GM15510 (cell line): ENCODE measurements around the gene CLK4.

Experiments used
- POLR2A ChIP-seq: IDR thresholded peaks from 3 replicates; pipeline ENCODE4 v1.6.1; 2011; ENCODE audit warnings: borderline replicate concordance; ENCODE audit not compliant: insufficient read length; ENCODE audit errors: extremely low read depth

Gene CLK4

DNA sequence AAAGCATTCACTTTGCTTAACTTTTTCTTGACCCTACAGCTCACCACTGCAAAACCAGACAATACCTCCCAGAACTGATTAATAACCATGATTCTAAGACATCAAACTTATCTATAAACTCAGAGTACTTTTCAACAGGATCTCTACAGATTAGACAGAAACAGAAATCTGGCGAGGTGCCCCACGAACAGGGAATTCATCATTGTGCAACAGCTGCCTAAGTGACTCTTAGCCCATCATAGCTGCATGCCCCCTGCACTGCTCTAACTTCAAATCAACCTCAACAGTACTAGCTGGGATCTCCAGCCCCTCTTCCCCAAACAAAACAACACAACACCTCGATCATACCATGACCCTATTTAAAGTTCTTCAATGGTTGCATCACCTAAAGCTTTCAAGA, 20.6 kb downstream of the CLK4 start:
- TF ChIP-seq POLR2A: no peak

DNA sequence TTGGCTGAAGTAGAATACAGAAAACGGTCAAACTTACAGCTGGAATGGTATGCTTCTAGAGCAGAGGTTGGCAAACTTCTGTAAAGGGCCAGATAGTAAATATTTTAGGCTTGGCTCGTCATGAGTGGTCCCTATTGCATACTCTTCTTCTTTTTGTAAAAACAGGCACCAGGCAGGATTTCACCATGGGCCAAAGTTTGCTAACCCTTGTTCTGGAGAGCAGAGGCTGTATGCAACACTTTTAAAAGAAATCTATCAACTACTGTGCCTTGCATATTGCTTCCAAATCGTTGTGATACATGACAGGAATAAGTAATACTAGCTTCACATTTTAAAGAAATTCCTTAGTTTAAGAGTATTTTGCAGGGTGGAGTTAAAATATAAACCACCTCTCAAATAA, 21.1 kb downstream of the CLK4 start:
- no peak for TF ChIP-seq POLR2A

DNA sequence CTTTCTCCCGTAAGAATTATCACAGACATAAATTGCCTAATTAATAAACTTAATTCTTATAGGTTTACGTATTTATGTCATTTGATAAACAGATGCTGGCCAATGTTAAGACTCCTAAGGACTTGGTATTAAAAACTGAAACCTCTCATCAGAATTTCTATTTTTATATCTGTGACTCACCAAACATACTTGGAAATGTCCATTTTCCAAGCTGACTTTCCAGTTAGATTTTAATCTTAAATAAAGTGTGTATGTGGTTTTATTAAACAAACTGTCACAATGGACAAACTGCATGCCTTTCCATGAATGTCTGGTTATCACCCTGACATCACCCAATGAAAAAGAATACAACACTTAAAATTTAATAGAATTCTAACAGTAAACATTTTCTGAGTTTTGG, 24.1 kb downstream of the CLK4 start:
- no peak for TF ChIP-seq POLR2A

GRCh38 chr5:178595750-178596149, 31.1 kb downstream of the CLK4 start:
- no peak for TF ChIP-seq POLR2A

- TF ChIP-seq POLR2A: no peak
Measured at GRCh38 chr5:178595150-178595549, 31.7 kb downstream of the CLK4 start.

DNA sequence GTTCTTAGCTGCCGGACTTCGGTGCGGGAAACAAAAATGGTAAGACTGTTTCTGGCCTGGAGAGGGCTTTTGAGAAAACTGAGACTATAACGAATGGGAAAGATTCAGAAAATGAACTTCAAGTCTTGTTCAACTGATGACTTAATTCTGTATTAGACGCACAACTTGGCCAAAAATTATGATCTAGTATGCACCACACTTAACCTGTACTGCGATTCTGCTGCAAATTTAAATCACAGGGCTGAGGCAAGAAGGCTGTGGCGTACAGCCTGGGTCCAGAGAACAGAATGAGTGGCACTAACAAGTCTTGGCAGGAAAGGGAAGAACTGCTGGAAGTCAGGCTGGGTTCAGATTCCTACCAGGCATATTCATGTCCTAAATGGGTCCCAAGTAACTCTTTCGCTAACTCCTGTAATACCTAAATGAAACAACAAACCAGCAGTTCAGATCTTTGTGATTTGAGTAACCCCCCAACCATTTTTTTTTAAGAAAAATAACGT, 35.9 kb downstream of the CLK4 start:
- no peak for TF ChIP-seq POLR2A

GRCh38 chr5:178590141-178590923, 36.5 kb downstream of the CLK4 start, which contains the start of gene COL23A1:
Gene COL23A1 (minus strand): TSS chr5:178590393.
- TF ChIP-seq POLR2A: no peak

- TF ChIP-seq POLR2A: no peak
Measured at GRCh38 chr5:178589180-178590140, 37.4 kb downstream of the CLK4 start.

DNA sequence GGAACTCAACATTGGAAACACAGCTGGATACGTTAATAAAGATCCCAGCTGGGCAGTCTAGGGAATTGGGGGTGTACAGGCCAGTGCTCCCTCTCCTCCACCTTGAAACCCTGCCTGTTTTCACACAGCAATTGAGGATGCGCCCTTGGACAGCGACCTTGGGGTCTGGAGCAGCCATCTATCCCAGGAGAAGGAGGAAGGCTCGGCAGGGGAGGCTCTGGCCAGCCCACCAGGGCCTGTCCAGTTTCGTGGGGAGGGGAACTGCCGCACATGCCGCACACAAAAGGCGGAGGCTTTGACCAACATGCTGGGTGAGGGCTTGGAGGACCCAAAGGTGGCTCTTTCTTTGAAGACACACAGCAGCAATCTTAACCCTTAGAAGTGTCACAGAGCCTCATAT, 38.1 kb downstream of the CLK4 start:
- TF ChIP-seq POLR2A: no peak

DNA sequence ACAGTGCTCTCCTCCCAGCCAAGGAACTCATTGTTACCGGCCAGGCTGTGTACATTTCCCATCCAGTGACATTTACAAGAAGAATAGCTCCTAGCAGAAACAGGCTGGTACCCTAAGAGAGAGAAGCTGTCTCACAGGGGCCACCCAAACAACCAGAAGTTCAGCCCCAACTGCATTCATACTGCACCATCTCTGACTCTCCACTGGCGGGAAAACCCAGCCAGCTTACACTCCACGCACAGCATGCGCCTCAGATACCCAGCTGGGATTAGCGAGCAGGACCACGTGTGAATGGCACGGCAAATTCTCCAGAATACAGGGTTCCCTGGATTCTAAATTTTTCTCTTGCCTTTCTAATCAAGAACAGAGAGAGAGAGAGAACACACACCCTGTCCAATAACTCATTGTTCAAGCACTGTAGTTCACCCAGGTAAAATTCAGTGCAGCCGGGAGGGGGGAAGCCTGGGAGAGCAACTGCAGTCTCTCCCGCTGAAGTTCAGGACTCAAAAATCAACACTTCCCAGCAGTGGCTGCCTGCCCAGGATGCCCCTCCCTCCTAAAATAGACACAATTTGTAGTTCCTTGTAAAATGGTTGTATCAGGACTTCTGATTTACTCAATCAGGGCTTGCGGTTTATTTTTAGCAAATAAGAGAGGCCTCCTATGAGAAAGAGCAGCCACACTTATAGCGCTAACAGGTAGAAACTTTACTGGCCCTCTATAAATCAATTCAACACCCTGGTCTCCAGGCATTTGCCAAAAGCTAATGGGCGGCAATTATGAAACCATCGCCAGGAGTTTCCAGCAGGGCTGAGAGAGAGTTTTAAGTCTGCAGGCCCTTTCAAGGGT, 38.9 kb downstream of the CLK4 start:
- no peak for TF ChIP-seq POLR2A

GRCh38 chr5:178586396-178586795, 40.5 kb downstream of the CLK4 start:
- TF ChIP-seq POLR2A: no peak

- TF ChIP-seq POLR2A: no peak
Measured at GRCh38 chr5:178583279-178583678, 43.6 kb downstream of the CLK4 start.

GRCh38 chr5:178582291-178582690, 44.6 kb downstream of the CLK4 start:
- TF ChIP-seq POLR2A: no peak

DNA sequence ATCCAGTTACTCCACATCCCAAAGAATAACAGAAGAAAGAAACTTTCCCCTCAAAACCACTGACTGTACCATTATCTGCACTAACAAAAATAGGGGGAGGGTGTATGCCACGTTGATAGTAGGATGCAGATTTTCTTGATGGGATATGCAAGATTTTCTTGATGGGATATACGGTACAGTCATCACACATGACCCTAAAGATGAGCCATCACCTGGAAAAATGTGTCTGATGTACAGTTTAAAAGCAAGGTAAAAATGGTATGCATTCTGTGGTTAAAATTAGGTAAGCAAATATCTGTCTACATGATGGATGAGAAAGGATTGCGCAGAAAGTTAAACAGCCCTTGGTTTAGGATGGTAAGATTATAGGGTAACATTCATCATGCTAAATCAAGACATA, 45.2 kb downstream of the CLK4 start:
- no peak for TF ChIP-seq POLR2A
